Stromal cell of bone marrow (primary cell): ENCODE results near the gene DGKQ.
A peak's percentile ranks its signal among the peaks of the same experiment; 100 is the strongest.

Experiments
- DNase-seq: peaks from one replicate; pipeline ENCODE4 v3.0.0-alpha.2; 2012; ENCODE audit warnings: low read depth

DGKQ gene

GRCh38 chr4:973431-974397, at the start of gene DGKQ:
TSS of gene DGKQ (minus strand) at chr4:973569. CDS start at chr4:973482, 87 bp downstream.
- peak; percentile 61 for DNase-seq

DNA sequence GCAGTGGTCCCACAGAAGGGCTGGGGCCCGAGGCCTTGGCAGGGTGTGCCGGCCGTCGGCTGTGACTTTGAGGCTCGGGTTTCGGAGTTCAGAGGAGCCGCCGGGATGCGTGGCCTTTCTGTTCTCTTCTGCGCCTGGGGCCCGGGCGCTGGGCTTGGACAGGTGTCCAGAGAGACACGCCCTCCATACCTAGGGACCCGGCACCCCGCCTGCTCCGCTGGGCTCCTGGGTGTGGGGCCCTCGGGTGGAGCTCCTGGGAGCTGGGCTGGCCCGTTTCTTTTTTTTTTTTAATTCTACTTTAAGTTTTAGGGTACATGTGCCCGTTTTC, 49.3 kb upstream of the DGKQ start:
- no peak for DNase-seq

DNA sequence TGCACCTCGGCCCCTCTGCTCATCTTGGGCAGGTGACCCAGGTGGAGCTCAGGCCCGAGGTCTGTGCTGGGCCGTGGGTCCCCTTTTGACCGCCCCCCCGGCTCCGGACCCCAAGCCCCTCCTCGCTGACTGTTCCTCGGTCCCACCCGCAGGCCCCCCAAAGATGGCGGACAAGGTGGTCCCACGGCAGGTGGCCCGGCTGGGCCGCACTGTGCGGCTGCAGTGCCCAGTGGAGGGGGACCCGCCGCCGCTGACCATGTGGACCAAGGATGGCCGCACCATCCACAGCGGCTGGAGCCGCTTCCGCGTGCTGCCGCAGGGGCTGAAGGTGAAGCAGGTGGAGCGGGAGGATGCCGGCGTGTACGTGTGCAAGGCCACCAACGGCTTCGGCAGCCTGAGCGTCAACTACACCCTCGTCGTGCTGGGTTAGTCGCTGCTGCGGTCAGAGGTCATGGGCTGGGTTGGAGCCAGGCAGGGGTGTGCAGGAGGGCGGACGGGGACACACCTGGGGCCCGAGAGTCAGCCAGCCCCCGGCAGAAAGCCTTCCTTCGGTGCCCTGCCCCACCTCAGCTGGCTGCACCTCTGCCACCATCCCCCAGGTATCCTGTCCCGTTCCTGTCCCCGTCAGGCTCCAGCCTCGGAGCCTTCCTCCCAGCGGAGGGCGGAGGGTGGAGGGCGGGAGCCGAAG, 48.8 kb upstream of the DGKQ start:
- DNase-seq, result no peak

DNA sequence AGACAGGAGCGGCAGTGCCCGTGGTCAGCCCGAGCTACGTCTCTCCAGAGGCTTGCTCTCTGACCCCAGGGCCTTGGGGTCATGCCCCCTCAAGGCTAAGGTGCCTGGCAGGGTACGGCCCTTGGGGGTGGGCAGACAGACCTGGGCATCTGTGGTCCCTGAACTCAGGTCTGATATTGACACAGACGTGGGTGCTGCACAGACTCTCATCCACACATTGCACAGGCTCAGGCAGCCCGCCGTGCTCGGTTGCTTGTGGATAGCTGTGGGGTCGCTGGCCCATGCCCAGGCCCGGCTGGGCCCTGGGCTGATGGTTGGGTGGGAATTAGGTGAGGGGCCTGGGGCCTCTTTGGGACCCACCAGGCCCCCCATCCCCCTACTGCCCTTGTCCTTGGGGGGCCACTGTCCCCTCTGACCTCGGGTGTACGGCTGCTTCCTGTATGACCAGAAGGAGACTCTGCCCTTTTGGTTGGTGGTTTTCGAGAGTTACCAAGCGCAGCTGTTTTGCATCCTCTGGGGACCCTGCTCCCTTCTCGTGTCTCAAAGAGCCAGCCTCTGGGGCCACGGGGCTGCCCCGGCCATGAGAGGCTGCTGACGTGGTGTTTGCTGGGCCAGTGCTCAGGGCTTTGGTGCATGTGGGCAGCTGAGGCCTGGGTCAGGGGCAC, 48.1 kb upstream of the DGKQ start:
- no peak for DNase-seq

DNA sequence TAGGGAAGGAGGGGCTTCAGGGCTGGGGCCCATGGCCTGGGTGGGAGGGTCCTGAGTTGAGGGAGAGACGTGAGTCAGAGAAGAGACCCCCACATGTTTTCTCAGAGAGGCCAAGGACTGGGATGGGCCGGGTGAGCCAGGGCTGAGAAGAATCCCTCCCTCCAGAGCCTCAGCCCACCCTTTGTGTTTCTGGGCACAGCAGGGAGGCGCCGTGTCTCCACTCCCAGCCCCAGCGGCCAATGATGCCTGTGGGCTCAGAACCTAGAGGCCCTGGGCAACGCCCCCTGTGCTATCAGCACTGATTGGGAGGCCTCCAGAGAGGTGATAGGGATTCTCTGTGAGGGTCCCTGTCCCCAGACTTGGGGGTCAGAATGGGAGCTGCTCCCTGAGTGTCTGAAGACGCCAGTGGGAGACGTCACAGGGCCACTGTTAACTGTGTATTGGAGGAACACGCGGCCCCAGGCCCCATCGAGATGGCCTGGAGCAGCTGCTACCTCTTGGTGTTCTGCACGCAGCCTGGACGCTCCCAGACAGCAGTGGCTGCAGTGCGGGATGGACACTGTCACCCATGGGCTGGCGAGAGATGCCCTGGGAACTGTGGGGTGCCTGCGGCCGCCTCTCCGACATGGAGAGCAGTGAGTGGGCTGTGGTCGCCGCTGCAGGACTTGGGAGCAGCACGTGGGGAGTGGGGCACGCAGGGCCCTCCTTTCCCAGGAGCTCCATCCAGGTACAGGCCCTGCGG, 46.5 kb upstream of the DGKQ start:
- DNase-seq, result no peak

DNA sequence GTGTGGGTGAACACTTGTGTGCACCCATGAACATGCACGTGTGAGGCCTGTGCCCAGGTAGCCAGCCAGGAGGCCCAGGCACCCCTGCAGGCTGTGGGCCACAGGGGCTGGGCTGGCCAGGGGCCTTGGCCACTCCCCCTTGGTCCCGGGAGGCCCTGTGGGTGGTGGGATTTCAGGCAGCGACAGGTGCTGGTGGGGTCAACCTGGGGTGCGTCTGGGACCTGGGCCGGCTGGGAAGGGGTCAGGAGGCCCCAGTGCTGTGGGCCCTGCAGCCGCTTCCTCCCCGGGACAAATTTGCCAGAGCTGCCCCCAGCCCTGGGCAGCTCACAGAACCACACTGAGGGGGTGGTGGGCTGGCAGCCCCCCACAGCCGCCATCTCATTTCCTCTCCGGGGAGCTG, 46.0 kb upstream of the DGKQ start:
- no peak for DNase-seq

DNA sequence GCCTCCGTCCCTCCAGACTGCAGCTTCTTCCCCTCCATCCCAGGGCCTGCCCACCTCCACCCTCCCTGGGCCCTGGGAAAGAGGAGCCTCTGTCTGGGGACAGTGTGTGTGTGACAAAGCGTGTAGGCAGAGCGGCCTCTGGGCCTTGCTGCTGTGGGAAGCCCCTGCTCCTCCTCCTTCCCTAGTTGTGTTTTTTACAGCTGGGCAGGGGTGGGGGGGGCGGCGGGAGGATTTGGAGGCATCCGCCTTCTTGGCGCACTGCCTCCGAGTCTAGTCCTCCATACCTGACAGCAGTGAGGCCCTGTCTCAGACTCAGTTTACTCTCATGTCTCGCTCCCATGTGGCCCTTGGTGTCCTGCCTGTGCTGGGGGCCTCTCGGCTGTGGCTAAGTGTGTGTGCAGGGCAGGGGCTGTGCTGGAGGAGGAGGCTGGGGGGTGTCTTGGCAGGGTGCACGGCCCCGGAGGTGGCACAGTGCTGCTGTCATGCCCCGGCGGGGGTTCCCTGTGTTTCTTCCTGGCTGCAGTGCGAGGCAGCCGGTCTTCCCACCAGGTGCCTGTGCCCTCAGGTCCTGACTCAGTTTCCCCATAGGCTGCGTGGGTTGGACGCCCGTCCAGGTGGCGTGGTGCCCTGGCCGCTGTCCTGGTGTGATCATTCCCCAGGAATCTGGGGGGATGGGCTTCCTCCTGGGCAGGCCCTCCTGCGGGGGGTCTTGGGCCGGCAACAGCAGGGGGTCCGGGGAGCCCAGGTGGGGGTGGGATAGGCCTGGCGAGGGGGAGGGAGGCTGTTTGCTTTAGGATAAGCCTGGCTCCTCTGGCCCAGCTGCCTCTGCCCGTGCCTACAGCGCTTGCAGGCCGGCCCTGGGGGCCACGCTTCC, 45.0 kb upstream of the DGKQ start:
- DNase-seq, result no peak

DNA sequence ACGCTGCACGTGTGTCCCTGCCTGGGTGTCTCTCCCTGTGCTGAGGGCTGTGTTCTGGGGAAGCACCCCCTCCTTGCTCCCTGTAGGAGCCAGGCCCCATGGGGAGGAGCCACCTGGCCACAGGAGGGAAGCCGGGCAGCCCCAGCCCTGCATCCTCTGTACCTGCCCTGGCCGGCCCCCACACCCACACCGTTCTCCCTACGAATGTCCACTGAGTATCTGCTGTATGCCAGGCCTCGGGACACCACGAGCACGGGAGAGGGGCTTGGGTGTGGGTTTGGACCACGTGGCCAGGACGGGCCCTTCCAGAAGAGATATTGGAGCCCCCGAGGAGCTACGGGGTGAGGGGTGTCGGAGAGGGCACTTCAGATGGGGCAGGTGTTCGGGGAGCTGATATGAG, 44.3 kb upstream of the DGKQ start:
- DNase-seq, result no peak

DNA sequence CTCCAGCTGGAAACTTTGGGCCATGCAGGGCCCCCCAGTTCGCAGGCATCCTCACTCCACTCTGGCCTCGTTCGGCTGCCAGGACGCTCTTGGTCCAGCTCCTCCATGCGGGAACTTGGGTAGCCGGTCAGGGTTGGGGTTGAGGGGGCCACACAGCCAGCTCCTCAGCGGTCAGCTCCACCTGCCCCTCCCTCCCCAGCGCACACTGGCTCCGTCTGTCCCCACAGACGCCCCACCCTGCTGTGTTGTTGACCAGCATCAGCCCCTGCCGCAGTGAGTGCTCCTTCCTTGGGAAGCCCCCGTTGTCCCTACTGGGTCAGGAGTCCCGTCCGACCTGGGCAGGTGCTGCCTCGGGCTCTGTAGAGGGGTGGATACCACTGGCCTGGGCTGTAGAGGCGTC, 43.8 kb upstream of the DGKQ start:
- DNase-seq, result no peak

- no peak for DNase-seq
These were observed 42.4 kb upstream of the DGKQ start for GRCh38 chr4:1015746-1016145.

GRCh38 chr4:1015179-1015578, 41.8 kb upstream of the DGKQ start:
- DNase-seq, result no peak

DNA sequence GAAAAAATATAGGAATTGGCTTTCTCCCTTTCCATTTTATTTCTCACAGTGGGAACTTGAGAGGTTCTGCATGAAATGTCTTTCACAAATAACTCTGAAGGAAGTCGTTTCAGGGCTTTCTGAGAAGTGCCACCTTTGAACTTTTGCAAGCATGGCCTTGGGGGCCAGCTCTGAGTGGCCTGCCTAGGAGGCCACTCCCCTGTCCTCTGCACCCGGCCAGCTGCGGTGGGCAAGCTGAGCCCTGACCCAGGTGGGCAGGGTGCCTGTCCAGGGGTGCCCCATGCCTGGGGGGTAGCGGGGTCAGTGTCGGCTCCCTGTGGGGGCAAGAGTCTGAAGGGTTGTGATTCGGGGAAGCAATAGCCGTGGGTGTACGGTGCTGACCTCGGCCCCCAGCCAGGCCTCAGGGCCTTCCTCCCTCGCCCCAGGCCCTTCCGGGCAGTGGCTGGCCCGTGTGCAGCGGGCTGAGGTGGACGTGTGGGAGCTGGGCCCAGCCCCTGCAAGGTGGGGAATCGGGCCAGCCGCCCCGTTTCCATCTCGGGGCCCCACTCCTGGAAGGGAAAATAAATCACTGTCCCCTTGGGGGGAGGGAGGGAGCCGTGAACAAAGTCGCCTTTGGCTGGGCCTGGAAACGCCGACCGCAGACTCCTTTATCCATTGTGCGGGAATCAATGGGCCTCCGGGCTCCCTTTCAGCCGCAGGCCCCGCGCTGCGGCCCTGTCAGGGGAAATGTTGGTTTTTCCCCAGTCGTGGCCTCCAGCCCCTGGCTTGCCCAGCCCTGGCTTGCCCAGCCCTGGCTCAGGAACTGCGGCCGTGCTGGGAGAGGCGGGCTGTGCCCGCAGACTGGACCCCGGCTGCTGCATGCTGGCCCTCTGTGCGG, 41.2 kb upstream of the DGKQ start:
- no peak for DNase-seq

GRCh38 chr4:1013225-1014073, 40.1 kb upstream of the DGKQ start:
- no peak for DNase-seq

DNA sequence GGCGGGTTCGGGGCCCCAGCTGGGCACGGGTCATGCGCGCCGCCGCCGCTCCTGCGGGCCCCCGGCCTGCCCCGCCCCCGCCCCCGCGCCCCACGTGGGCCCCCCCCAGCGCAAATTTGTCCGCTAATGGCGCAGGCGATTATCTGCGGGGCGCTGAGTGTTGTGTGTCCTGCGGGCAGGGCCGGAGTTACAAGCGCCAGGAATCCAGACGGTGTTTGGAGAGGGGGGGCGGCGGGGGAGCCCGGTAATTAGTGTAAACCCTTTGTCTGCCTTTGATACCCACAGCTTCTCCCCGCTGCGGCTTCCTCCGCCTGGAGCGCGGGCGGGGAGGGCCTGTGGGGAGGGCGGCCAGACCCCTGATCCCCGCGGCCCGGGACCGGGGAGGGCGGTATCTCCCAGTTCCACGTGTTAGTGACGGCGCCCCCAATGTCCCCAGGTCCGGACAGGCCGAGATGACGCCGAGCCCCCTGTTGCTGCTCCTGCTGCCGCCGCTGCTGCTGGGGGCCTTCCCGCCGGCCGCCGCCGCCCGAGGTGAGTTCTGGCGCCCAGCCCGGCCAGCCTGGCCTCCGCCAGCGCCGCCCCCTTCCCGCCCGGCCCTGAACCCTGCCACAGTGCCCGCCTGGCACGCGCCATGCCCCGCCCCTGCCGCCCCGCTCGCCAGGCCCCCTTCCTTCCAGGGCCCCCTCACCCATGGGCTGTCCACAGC, 38.8 kb upstream of the DGKQ start:
- DNase-seq, result no peak

GRCh38 chr4:1011666-1012033, 38.3 kb upstream of the DGKQ start:
- no peak for DNase-seq

- peak; percentile 79 for DNase-seq
These were observed 37.8 kb upstream of the DGKQ start, which contains the start of gene FGFRL1 for GRCh38 chr4:1011022-1011665. TSS of gene FGFRL1 (plus strand) at chr4:1011626. CDS start at chr4:1012486, 860 bp downstream.

GRCh38 chr4:1010395-1011021, 37.1 kb upstream of the DGKQ start:
- peak; percentile 76 for DNase-seq
